Endothelial cell of umbilical vein (primary cell): ENCODE results near the gene HOXD10. TPM values are rescaled to one million over a fixed set of nuclear protein-coding genes. Genes with fewer than 3 reads are reported as not detected.

ENCODE experiments used
- BruUV-seq: library from RNA; stranded (reverse); fragments of 400-500 nt; replicated peaks from 2 replicates; lab custom pipeline; 2021; lab: Mats Ljungman, UMichigan
- CTCF ChIA-PET: fragments of 300-600, 350-600 bp; sonication (Branson Sonifier 250); formaldehyde crosslinking; loops from one replicate; lab custom pipeline; 2021; ENCODE audit warnings: antibody characterized with exemption, inconsistent platforms; lab: Charles Lee
- POLR2A ChIA-PET: fragments of 300-600, 350-600 bp; sonication (Branson Sonifier 250); formaldehyde crosslinking; loops from one replicate; lab custom pipeline; 2021; ENCODE audit warnings: antibody characterized with exemption, inconsistent platforms; lab: Charles Lee
- DNase-seq: peaks from one replicate; pipeline ENCODE4 v3.0.0-alpha.2; 2011; ENCODE audit warnings: low read depth, low spot score
- FAIRE-seq: peaks from 2 replicates; lab custom pipeline; 2011; peaks lifted over from hg19 to GRCh38; lab: Jason Lieb, UNC
- H2AFZ ChIP-seq: 2 replicates; pipeline ENCODE4 v1.6.0; 2012; ENCODE audit warnings: low read depth, low read length, control low read depth, inconsistent platforms
- H3K27ac ChIP-seq: 2 replicates; pipeline ENCODE4 v1.5.1; 2011; ENCODE audit warnings: low read depth, mild to moderate bottlenecking, control low read depth, low read length, moderate library complexity; ENCODE audit not compliant: insufficient read depth
- H3K27me3 ChIP-seq, 2 experiments: 2 replicates each; pipeline versions ENCODE4 v1.6.0 to v1.6.1; 2011; ENCODE audit warnings: low read length in 2 of 2, mixed read lengths in 1 of 2; ENCODE audit not compliant: control insufficient read depth in 2 of 2, insufficient read depth in 2 of 2
- H3K36me3 ChIP-seq, 2 experiments: 2 replicates in 1 of 2; 3 replicates in 1 of 2; pipeline ENCODE4 v1.5.1; 2011; ENCODE audit warnings: low read length in 2 of 2, mild to moderate bottlenecking in 1 of 2, moderate library complexity in 1 of 2; ENCODE audit not compliant: control insufficient read depth in 2 of 2, insufficient read depth in 2 of 2; ENCODE audit errors: extremely low read depth in 1 of 2
- H3K4me1 ChIP-seq: 3 replicates; pipeline ENCODE4 v1.5.1; 2011; ENCODE audit warnings: mild to moderate bottlenecking, low read length; ENCODE audit not compliant: control insufficient read depth, insufficient read depth; ENCODE audit errors: extremely low read depth
- H3K4me2 ChIP-seq: 2 replicates; pipeline ENCODE4 v1.6.1; 2011; ENCODE audit warnings: low read length, control low read depth, mixed read lengths; ENCODE audit not compliant: insufficient read depth
- H3K4me3 ChIP-seq, 3 experiments: fragments of 200-600 bp in 1 of 3; sonication (generic), shearing (Covaris generic) in 1 of 3; replicated peaks in 1 of 3; 2 replicates each; pipeline ENCODE4 v1.5.1; 2011 to 2016; ENCODE audit warnings: control low read depth in 3 of 3, low read length in 3 of 3, mild to moderate bottlenecking in 2 of 3, inconsistent platforms in 1 of 3, low read depth in 1 of 3, moderate library complexity in 1 of 3; ENCODE audit not compliant: insufficient read depth in 1 of 3
- H3K79me2 ChIP-seq: 2 replicates; pipeline ENCODE4 v1.6.0; 2012; ENCODE audit warnings: low read length, inconsistent platforms; ENCODE audit not compliant: control insufficient read depth, insufficient read depth
- H3K9ac ChIP-seq: replicated peaks from 2 replicates; pipeline ENCODE3; 2011; ENCODE audit warnings: low read length, control low read depth; ENCODE audit not compliant: insufficient read depth; ENCODE audit errors: extremely low read depth
- H3K9me1 ChIP-seq: replicated peaks from 3 replicates; pipeline ENCODE4 v1.6.0; 2011; ENCODE audit warnings: mild to moderate bottlenecking, low read length; ENCODE audit not compliant: control insufficient read depth, insufficient read depth; ENCODE audit errors: extremely low read depth
- H3K9me3 ChIP-seq: replicated peaks from 2 replicates; pipeline ENCODE4 v1.5.1; 2012; ENCODE audit warnings: low read length, inconsistent platforms; ENCODE audit not compliant: control insufficient read depth, insufficient read depth
- H4K20me1 ChIP-seq: replicated peaks from 2 replicates; pipeline ENCODE3; 2011; ENCODE audit warnings: mild to moderate bottlenecking, low read length; ENCODE audit not compliant: control insufficient read depth, insufficient read depth; ENCODE audit errors: extremely low read depth
- FOS ChIP-seq: IDR thresholded peaks from 2 replicates; pipeline ENCODE4 v1.6.1; 2011; ENCODE audit warnings: mild to moderate bottlenecking, low read length, moderate library complexity, borderline replicate concordance; ENCODE audit not compliant: insufficient read depth
- POLR2A ChIP-seq: IDR thresholded peaks from 2 replicates; pipeline ENCODE4 v1.6.1; 2012; ENCODE audit warnings: low read depth, mild to moderate bottlenecking, control low read depth, low read length
- dilution Hi-C: fragments of 300-500 bp; cut with MboI; formaldehyde crosslinking; loops from one replicate; pipeline ENCODE4 v1.15.0; 2019; ENCODE audit warnings: low sequenced_read_pairs; ENCODE audit not compliant: extremely low pct_ligation_motif_present
- intact Hi-C: fragments of 100-400 bp; cut with micrococcal nuclease; formaldehyde crosslinking; loops from one replicate; pipeline ENCODE4 v1.10.0; 2022
- polyA plus RNA-seq, 4 experiments: library from polyadenylated mRNA; depleted of rRNA in 3 of 4; stranded (reverse) in 3 of 4; unstranded in 1 of 4; fragments of >200 nt; gene quantifications; 2 replicates each; pipeline versions ENCODE4 v1.2.1 to v1.2.3, GENCODE V29; 2011 to 2012; ENCODE audit warnings: missing spikeins in 1 of 4
- total RNA-seq: library from RNA; stranded (reverse); gene quantifications from 2 replicates; pipeline ENCODE4 v1.2.3, GENCODE V29; 2021

HOXD10 gene
- total and polyA plus RNA-seq, 2 donors (not counting 3 experiments of a cell fraction or from before 2014, with no cell fraction given), result not detected

GRCh38 chr2:176124110-176124946 lies 7.8 kb downstream of the HOXD10 start:
- no TSS peak for BruUV-seq
- dilution Hi-C loops, result no loop called here
- no peaks in the 10 kb centered on the region for H3K9me1 ChIP-seq
- no peaks in the 10 kb centered on the region for H4K20me1 ChIP-seq
- H3K27ac ChIP-seq, result no peak overlapping the region
- H3K36me3 ChIP-seq, result no peaks in the 10 kb centered on the region
- TF ChIP-seq POLR2A, result no peak
- H3K4me3 ChIP-seq, result no peak overlapping the region
- DNase-seq (no peak), FAIRE-seq (no peak)
- no peaks in the 10 kb centered on the region for H3K9me3 ChIP-seq
- POLR2A ChIA-PET, result no interaction called here
- peaks cover 31% of the 10 kb centered on the region for H3K4me1 ChIP-seq
- peaks cover 26 to 34% of the 10 kb centered on the region in 2 experiments for H3K27me3 ChIP-seq
- H3K79me2 ChIP-seq, result no peaks in the 10 kb centered on the region
- intact Hi-C loops, result no loop called here
- CTCF ChIA-PET, result interaction anchor here (0.6 to 10.1 kb wide), 13 partner anchors 295 to 1040 kb away, joined by 3 to 458 read pairs (median 20); no protein-coding TSS in a partner anchor
- peak overlapping the region; percentile 80 for H3K4me2 ChIP-seq
- no peak overlapping the region for H3K9ac ChIP-seq
- no peak overlapping the region for H2AFZ ChIP-seq

GRCh38 chr2:176124947-176125771 lies 8.6 kb downstream of the HOXD10 start:
- Histone ChIP-seq H3K9me1 (no peaks in the 10 kb centered on the region), H3K4me1 (peaks cover 31% of the 10 kb centered on the region), H3K36me3 (no peaks in the 10 kb centered on the region), H3K27me3 (peaks cover 20 to 26% of the 10 kb centered on the region in 2 experiments), H3K9me3 (no peaks in the 10 kb centered on the region), H3K27ac (no peak overlapping the region), H3K9ac (no peak overlapping the region), H3K4me2 (no peak overlapping the region), H3K4me3 (no peak overlapping the region), H3K79me2 (no peaks in the 10 kb centered on the region), H4K20me1 (no peaks in the 10 kb centered on the region), H2AFZ (no peak overlapping the region)
- no peak for DNase-seq
- CTCF ChIA-PET, result interaction anchor here (0.6 to 10.1 kb wide), 10 partner anchors 294 to 1038 kb away, joined by 4 to 458 read pairs (median 80); no protein-coding TSS in a partner anchor
- TF ChIP-seq FOS, result no peak
- POLR2A ChIA-PET, result interaction anchor here (0.5 kb wide), 1 partner anchor 513 kb away, joined by 8 read pairs; no protein-coding TSS in a partner anchor
- BruUV-seq, result no TSS peak
- FAIRE-seq, result no peak
- dilution Hi-C loops (loop anchor here (25.0 kb wide), 1 partner anchor 512 kb away; no protein-coding TSS in a partner anchor), intact Hi-C loops (loop anchor here (5.0 kb wide), 2 partner anchors 932 to 1632 kb away; no protein-coding TSS in a partner anchor)
